ENCODE measurements around the gene C5. TPM values are rescaled to one million over a fixed set of nuclear protein-coding genes. Genes with fewer than 3 reads are reported as not detected.
A peak's percentile ranks its signal among the peaks of the same experiment; 100 is the strongest.

C5 gene
- total RNA-seq, 3 donors from 2014 or later: 0.58 to 3.8 (median 1.3) TPM

GRCh38 chr9:120985819-120986222, 64.3 kb downstream of the C5 start:
- DNase-seq (peak in 1 of 3 donors; percentile 23), ATAC-seq (peak; percentile 36)
- H3K36me3 ChIP-seq (ENCODE audit: low read depth): no peaks in the 10 kb centered on the region
- TF ChIP-seq CTCF (IDR thresholded peaks at IDR 0.05): no peak
- no peak overlapping the region for H3K4me3 ChIP-seq
- no peaks in the 10 kb centered on the region for H3K4me1 ChIP-seq (ENCODE audit: low read depth)
- no peaks in the 10 kb centered on the region for H3K9me3 ChIP-seq
- intact Hi-C loops (cut with DNase I, micrococcal nuclease): no loop called here

GRCh38 chr9:120983259-120983837, 66.7 kb downstream of the C5 start:
- intact Hi-C loops (cut with DNase I, micrococcal nuclease): no loop called here
- no peak overlapping the region for H3K4me3 ChIP-seq

GRCh38 chr9:120982836-120983235, 67.2 kb downstream of the C5 start:
- ATAC-seq: no peak
- no peak for TF ChIP-seq CTCF (IDR thresholded peaks at IDR 0.05)
- intact Hi-C loops (cut with DNase I, micrococcal nuclease): no loop called here

More at GRCh38 chr9:120983259-120983837, 66.7 kb downstream of the C5 start:
- Histone ChIP-seq H3K4me1 (ENCODE audit: low read depth) (no peaks in the 10 kb centered on the region), H3K9me3 (no peaks in the 10 kb centered on the region), H3K36me3 (ENCODE audit: low read depth) (no peaks in the 10 kb centered on the region)
- no peak for DNase-seq
- no peak for ATAC-seq
- no peak for TF ChIP-seq CTCF (IDR thresholded peaks at IDR 0.05)

GRCh38 chr9:120980951-120981350, 69.1 kb downstream of the C5 start:
- intact Hi-C loops (cut with DNase I, micrococcal nuclease): no loop called here
- DNase-seq: no peak
- ATAC-seq: no peak
- no peaks in the 10 kb centered on the region for H3K9me3 ChIP-seq
- no peak for TF ChIP-seq CTCF (IDR thresholded peaks at IDR 0.05)
- no peaks in the 10 kb centered on the region for H3K36me3 ChIP-seq (ENCODE audit: low read depth)
- H3K4me1 ChIP-seq (ENCODE audit: low read depth): no peaks in the 10 kb centered on the region
- H3K4me3 ChIP-seq: no peak overlapping the region

More at GRCh38 chr9:120982836-120983235, 67.2 kb downstream of the C5 start:
- H3K4me1 ChIP-seq (ENCODE audit: low read depth): no peaks in the 10 kb centered on the region
- no peaks in the 10 kb centered on the region for H3K9me3 ChIP-seq
- H3K4me3 ChIP-seq: no peak overlapping the region
- no peak for DNase-seq
- no peaks in the 10 kb centered on the region for H3K36me3 ChIP-seq (ENCODE audit: low read depth)

GRCh38 chr9:120979797-120980196, 70.3 kb downstream of the C5 start:
- ATAC-seq (no peak), DNase-seq (no peak)
- TF ChIP-seq CTCF (IDR thresholded peaks at IDR 0.05): no peak
- Histone ChIP-seq H3K9me3 (no peaks in the 10 kb centered on the region), H3K4me1 (ENCODE audit: low read depth) (no peaks in the 10 kb centered on the region), H3K36me3 (ENCODE audit: low read depth) (no peaks in the 10 kb centered on the region), H3K4me3 (no peak overlapping the region)
- intact Hi-C loops (cut with DNase I, micrococcal nuclease): no loop called here

GRCh38 chr9:120978987-120979386, 71.1 kb downstream of the C5 start:
- H3K4me1 ChIP-seq (ENCODE audit: low read depth): no peaks in the 10 kb centered on the region
- no peak for ATAC-seq
- H3K9me3 ChIP-seq: no peaks in the 10 kb centered on the region
- H3K4me3 ChIP-seq: no peak overlapping the region
- H3K36me3 ChIP-seq (ENCODE audit: low read depth): no peaks in the 10 kb centered on the region
- no peak for TF ChIP-seq CTCF (IDR thresholded peaks at IDR 0.05)
- intact Hi-C loops (cut with DNase I, micrococcal nuclease): no loop called here
- DNase-seq: no peak

Data from mucosa of descending colon (tissue), 3 donors.